Liver (tissue), 9 donors: ENCODE results near the gene KANK4. TPM values are rescaled to one million over a fixed set of nuclear protein-coding genes. Genes with fewer than 3 reads are reported as not detected.

Source experiments
- DNase-seq: peaks from one replicate; pipeline ENCODE4 v3.0.0-alpha.2; 2017; ENCODE audit warnings: low spot score
- H3K27ac ChIP-seq, 2 donors: one replicate each; pipeline ENCODE4 v1.7.0; 2013; ENCODE audit warnings: inconsistent platforms in 2 of 2, low read length in 2 of 2, control low read depth in 1 of 2, low read depth in 1 of 2, mild to moderate bottlenecking in 1 of 2
- H3K27me3 ChIP-seq, 4 donors: one replicate each; pipeline versions ENCODE4 v1.6.1 to v1.7.0; 2013; ENCODE audit warnings: low read length in 3 of 4, inconsistent platforms in 1 of 4, mild to moderate bottlenecking in 1 of 4, moderate library complexity in 1 of 4; ENCODE audit not compliant: control insufficient read depth in 4 of 4, insufficient read depth in 4 of 4
- H3K36me3 ChIP-seq, 4 donors: one replicate each; pipeline versions ENCODE4 v1.6.1 to v1.7.0; 2013; ENCODE audit warnings: low read length in 3 of 4, mild to moderate bottlenecking in 3 of 4, low read depth in 1 of 4, moderate library complexity in 1 of 4; ENCODE audit not compliant: control insufficient read depth in 4 of 4, insufficient read depth in 3 of 4
- H3K4me1 ChIP-seq, 4 donors: one replicate each; pipeline versions ENCODE4 v1.6.1 to v1.7.0; 2013; ENCODE audit warnings: low read length in 3 of 4, mild to moderate bottlenecking in 3 of 4, moderate library complexity in 1 of 4; ENCODE audit not compliant: control insufficient read depth in 4 of 4, insufficient read depth in 4 of 4
- H3K4me3 ChIP-seq, 3 donors: one replicate each; pipeline versions ENCODE4 v1.6.1 to v1.7.0; 2013; ENCODE audit warnings: low read length in 3 of 3, control low read depth in 1 of 3, low read depth in 1 of 3, mild to moderate bottlenecking in 1 of 3
- H3K9ac ChIP-seq, 2 donors: one replicate each; pipeline ENCODE4 v1.7.0; 2013; ENCODE audit warnings: low read length in 2 of 2, mild to moderate bottlenecking in 2 of 2, moderate library complexity in 2 of 2, control low read depth in 1 of 2, low read depth in 1 of 2
- H3K9me3 ChIP-seq, 4 donors: one replicate each; pipeline versions ENCODE4 v1.6.1 to v1.7.0; 2013; ENCODE audit warnings: low read length in 3 of 4; ENCODE audit not compliant: control insufficient read depth in 4 of 4
- CTCF ChIP-seq: fragments of 150-350 bp; IDR thresholded peaks from 2 replicates; pipeline ENCODE4 v1.5.1; 2017; ENCODE audit warnings: improper control_type of control experiment, low read depth, low read length; ENCODE audit not compliant: missing input control
- EGR1 ChIP-seq, 2 donors: IDR thresholded peaks; 2 replicates each; pipeline ENCODE4 v1.6.1; 2016 to 2018; ENCODE audit warnings: antibody characterized with exemption in 2 of 2, low read depth in 2 of 2
- FOXA1 ChIP-seq: IDR thresholded peaks from 2 replicates; pipeline ENCODE4 v1.6.1; 2016; ENCODE audit warnings: antibody characterized with exemption
- FOXA2 ChIP-seq: IDR thresholded peaks from 2 replicates; pipeline ENCODE4 v1.6.1; 2016; ENCODE audit warnings: antibody characterized with exemption
- GABPA ChIP-seq, 2 donors: IDR thresholded peaks in 1 of 2; conservative IDR thresholded peaks in 1 of 2; 2 replicates each; pipeline ENCODE4 v1.6.1; 2016; ENCODE audit warnings: antibody characterized with exemption in 2 of 2, mild to moderate bottlenecking in 1 of 2, moderate library complexity in 1 of 2
- HNF4A ChIP-seq, 2 donors: conservative IDR thresholded peaks; 2 replicates each; pipeline ENCODE4 v1.6.1; 2016; ENCODE audit warnings: antibody characterized with exemption in 2 of 2, mild to moderate bottlenecking in 2 of 2
- HNF4G ChIP-seq: IDR thresholded peaks from 2 replicates; pipeline ENCODE4 v1.6.1; 2016; ENCODE audit warnings: antibody characterized with exemption
- JUND ChIP-seq, 2 donors: IDR thresholded peaks; 2 replicates each; pipeline ENCODE4 v1.6.1; 2016; ENCODE audit warnings: antibody characterized with exemption in 2 of 2
- RAD21 ChIP-seq, 2 donors: IDR thresholded peaks; 2 replicates each; pipeline ENCODE4 v1.6.1; 2016; ENCODE audit warnings: antibody characterized with exemption in 2 of 2, mild to moderate bottlenecking in 2 of 2
- RXRA ChIP-seq, 2 donors: IDR thresholded peaks; 2 replicates each; pipeline ENCODE4 v1.6.1; 2017 to 2018; ENCODE audit warnings: antibody characterized with exemption in 2 of 2, mild to moderate bottlenecking in 1 of 2
- TAF1 ChIP-seq: conservative IDR thresholded peaks from 2 replicates; pipeline ENCODE4 v1.6.1; 2016; ENCODE audit warnings: antibody characterized with exemption, mild to moderate bottlenecking
- YY1 ChIP-seq: IDR thresholded peaks from 2 replicates; pipeline ENCODE4 v1.6.1; 2016; ENCODE audit warnings: antibody characterized with exemption, mild to moderate bottlenecking
- whole genome bisulfite sequencing: extraction: QIAGEN DNeasy Blood & Tissue Kit; methylation state at CpG from one replicate; pipeline ENCODE4 v1.1.7; 2013; 5-methylcytosine and 5-hydroxymethylcytosine counted together
- polyA plus RNA-seq, 2 donors: library from polyadenylated mRNA; stranded (reverse) in 1 of 2; unstranded in 1 of 2; fragments of 200-250 nt in 1 of 2; fragments of >200 nt in 1 of 2; fragmentation: Nextera tagmentation in 1 of 2; extraction: Ambion mirVana in 1 of 2; gene quantifications; one replicate each; pipeline versions ENCODE4 v1.2.1 to v1.2.3, GENCODE V29; 2013 to 2015
- total RNA-seq, 2 donors: library from RNA; depleted of rRNA; stranded (reverse); fragments of >200 nt; gene quantifications; one replicate each; pipeline ENCODE4 v1.2.3, GENCODE V29; 2014
- TF ChIP-seq, protein P1 (sequence below): IDR thresholded peaks from 2 replicates; pipeline ENCODE4 v1.6.1; 2016; ENCODE audit warnings: antibody characterized with exemption
- TF ChIP-seq, protein P2 (sequence below): IDR thresholded peaks from 2 replicates; pipeline ENCODE4 v1.6.1; 2016; ENCODE audit warnings: antibody characterized with exemption
- TF ChIP-seq, protein P3 (sequence below): IDR thresholded peaks from 2 replicates; pipeline ENCODE4 v1.6.1; 2016; ENCODE audit warnings: antibody characterized with exemption
- TF ChIP-seq, protein P4 (sequence below): IDR thresholded peaks from 2 replicates; pipeline ENCODE4 v1.6.1; 2016; ENCODE audit warnings: antibody characterized with exemption, mild to moderate bottlenecking
- donor health status: healthy.
- donor health status: healthy.
- donor health status: healthy.
- donor health status: healthy.
- donor health status: healthy.

Gene KANK4
- total and polyA plus RNA-seq, 4 donors, result 0.58 to 4.6 (median 1.1) TPM

DNA sequence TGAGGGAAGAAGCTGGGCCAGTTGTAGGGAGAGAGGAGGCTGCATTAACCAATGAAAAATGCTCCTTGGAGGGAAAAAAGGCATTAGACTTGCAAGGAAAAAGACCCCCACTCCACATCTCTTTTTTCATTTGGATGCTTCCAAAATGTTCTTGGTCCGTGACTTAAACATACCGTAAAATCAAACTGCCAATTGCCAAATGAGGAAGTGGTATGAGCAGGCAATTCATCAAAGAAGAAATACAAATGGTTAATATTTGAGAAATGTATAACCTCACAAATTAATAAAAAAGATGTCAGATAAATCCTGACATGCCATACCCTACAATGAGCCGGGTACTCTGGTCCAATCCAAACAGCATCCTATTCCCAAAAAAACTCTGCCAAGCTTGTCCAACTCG, 30.6 kb downstream of the KANK4 start:
- 90% methylated on average over 4 of the region's 4 CpGs for WGBS
- peaks cover 0 to 8% (median 3%) of the 10 kb centered on the region in 4 donors for H3K4me1 ChIP-seq
- no peaks in the 10 kb centered on the region for H3K27me3 ChIP-seq
- H3K27ac ChIP-seq, result no peak overlapping the region
- H3K9me3 ChIP-seq, result no peaks in the 10 kb centered on the region
- H3K4me3 ChIP-seq, result no peak overlapping the region
- no peak overlapping the region for H3K9ac ChIP-seq
- no peaks in the 10 kb centered on the region for H3K36me3 ChIP-seq
- no peak for DNase-seq
- TF ChIP-seq YY1 (no peak), HNF4G (no peak)

GRCh38 chr1:62288224-62288623, 31.0 kb downstream of the KANK4 start:
- H3K27me3 ChIP-seq, result no peaks in the 10 kb centered on the region
- H3K27ac ChIP-seq, result no peak overlapping the region
- WGBS, result 97% methylated on average over 2 of the region's 2 CpGs
- no peak overlapping the region for H3K9ac ChIP-seq
- no peak overlapping the region for H3K4me3 ChIP-seq
- no peak for DNase-seq
- TF ChIP-seq FOXA1, result no peak
- TF ChIP-seq, protein P1, sequence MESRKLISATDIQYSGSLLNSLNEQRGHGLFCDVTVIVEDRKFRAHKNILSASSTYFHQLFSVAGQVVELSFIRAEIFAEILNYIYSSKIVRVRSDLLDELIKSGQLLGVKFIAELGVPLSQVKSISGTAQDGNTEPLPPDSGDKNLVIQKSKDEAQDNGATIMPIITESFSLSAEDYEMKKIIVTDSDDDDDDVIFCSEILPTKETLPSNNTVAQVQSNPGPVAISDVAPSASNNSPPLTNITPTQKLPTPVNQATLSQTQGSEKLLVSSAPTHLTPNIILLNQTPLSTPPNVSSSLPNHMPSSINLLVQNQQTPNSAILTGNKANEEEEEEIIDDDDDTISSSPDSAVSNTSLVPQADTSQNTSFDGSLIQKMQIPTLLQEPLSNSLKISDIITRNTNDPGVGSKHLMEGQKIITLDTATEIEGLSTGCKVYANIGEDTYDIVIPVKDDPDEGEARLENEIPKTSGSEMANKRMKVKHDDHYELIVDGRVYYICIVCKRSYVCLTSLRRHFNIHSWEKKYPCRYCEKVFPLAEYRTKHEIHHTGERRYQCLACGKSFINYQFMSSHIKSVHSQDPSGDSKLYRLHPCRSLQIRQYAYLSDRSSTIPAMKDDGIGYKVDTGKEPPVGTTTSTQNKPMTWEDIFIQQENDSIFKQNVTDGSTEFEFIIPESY, result no peak
- no peak for TF ChIP-seq TAF1
- TF ChIP-seq HNF4A (conservative IDR thresholded peaks at IDR 0.05), result no peak
- no peak for TF ChIP-seq EGR1 (IDR thresholded peaks at IDR 0.05; ENCODE audit: low read depth in 2 of 2)
- no peak for TF ChIP-seq RXRA (IDR thresholded peaks at IDR 0.05)
- no peak for TF ChIP-seq GABPA (IDR thresholded peaks at IDR 0.05 in 1 of 2, conservative IDR thresholded peaks at IDR 0.05 in 1 of 2)
- TF ChIP-seq, protein P2, sequence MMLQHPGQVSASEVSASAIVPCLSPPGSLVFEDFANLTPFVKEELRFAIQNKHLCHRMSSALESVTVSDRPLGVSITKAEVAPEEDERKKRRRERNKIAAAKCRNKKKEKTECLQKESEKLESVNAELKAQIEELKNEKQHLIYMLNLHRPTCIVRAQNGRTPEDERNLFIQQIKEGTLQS, result no peak
- TF ChIP-seq, protein P3, sequence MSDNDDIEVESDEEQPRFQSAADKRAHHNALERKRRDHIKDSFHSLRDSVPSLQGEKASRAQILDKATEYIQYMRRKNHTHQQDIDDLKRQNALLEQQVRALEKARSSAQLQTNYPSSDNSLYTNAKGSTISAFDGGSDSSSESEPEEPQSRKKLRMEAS, result no peak
- no peak for TF ChIP-seq CTCF
- no peak for TF ChIP-seq HNF4G
- no peak for TF ChIP-seq FOXA2
- no peak for TF ChIP-seq YY1
- no peak for TF ChIP-seq RAD21 (IDR thresholded peaks at IDR 0.05)
- H3K4me1 ChIP-seq, result peaks cover 0 to 8% (median 3%) of the 10 kb centered on the region in 4 donors
- H3K9me3 ChIP-seq, result no peaks in the 10 kb centered on the region
- H3K36me3 ChIP-seq, result no peaks in the 10 kb centered on the region

- H3K9me3 ChIP-seq, result no peaks in the 10 kb centered on the region
- no peak for DNase-seq
- TF ChIP-seq, protein P4, sequence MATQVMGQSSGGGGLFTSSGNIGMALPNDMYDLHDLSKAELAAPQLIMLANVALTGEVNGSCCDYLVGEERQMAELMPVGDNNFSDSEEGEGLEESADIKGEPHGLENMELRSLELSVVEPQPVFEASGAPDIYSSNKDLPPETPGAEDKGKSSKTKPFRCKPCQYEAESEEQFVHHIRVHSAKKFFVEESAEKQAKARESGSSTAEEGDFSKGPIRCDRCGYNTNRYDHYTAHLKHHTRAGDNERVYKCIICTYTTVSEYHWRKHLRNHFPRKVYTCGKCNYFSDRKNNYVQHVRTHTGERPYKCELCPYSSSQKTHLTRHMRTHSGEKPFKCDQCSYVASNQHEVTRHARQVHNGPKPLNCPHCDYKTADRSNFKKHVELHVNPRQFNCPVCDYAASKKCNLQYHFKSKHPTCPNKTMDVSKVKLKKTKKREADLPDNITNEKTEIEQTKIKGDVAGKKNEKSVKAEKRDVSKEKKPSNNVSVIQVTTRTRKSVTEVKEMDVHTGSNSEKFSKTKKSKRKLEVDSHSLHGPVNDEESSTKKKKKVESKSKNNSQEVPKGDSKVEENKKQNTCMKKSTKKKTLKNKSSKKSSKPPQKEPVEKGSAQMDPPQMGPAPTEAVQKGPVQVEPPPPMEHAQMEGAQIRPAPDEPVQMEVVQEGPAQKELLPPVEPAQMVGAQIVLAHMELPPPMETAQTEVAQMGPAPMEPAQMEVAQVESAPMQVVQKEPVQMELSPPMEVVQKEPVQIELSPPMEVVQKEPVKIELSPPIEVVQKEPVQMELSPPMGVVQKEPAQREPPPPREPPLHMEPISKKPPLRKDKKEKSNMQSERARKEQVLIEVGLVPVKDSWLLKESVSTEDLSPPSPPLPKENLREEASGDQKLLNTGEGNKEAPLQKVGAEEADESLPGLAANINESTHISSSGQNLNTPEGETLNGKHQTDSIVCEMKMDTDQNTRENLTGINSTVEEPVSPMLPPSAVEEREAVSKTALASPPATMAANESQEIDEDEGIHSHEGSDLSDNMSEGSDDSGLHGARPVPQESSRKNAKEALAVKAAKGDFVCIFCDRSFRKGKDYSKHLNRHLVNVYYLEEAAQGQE, result no peak
- no peak for TF ChIP-seq JUND (IDR thresholded peaks at IDR 0.05)
- no peaks in the 10 kb centered on the region for H3K36me3 ChIP-seq
- no peak overlapping the region for H3K27ac ChIP-seq
- no peaks in the 10 kb centered on the region for H3K27me3 ChIP-seq
- no peak overlapping the region for H3K9ac ChIP-seq
- 63% methylated on average over 9 of the region's 9 CpGs for WGBS
- H3K4me3 ChIP-seq, result no peak overlapping the region
- H3K4me1 ChIP-seq, result peaks cover 0 to 8% (median 3%) of the 10 kb centered on the region in 4 donors
Measured at GRCh38 chr1:62286786-62287224, 32.4 kb downstream of the KANK4 start.
